Transverse colon (tissue), 4 donors: Measurements from ENCODE around the gene RACGAP1. TPM values are rescaled to one million over a fixed set of nuclear protein-coding genes. Genes with fewer than 3 reads are reported as not detected.

ENCODE experiments used
- DNase-seq: peaks from one replicate; pipeline ENCODE4 v3.0.0-alpha.2; 2019
- H3K27ac ChIP-seq, 4 donors: fragments of 200-600 bp; sonication (generic); 2 replicates each; pipeline ENCODE4 v1.5.1; 2016 to 2018; ENCODE audit warnings: inconsistent platforms in 4 of 4
- H3K27me3 ChIP-seq: fragments of 200-600 bp; sonication (generic); 2 replicates; pipeline ENCODE4 v1.5.1; 2017; ENCODE audit warnings: inconsistent platforms
- H3K36me3 ChIP-seq, 4 donors: fragments of 200-600 bp; sonication (generic); 2 replicates each; pipeline ENCODE4 v1.5.1; 2017 to 2019; ENCODE audit warnings: inconsistent platforms in 4 of 4
- H3K4me1 ChIP-seq, 4 donors: fragments of 200-600 bp; sonication (generic); 2 replicates each; pipeline ENCODE4 v1.5.1; 2017 to 2020; ENCODE audit warnings: inconsistent platforms in 4 of 4
- H3K4me3 ChIP-seq, 4 donors: fragments of 200-600 bp; sonication (generic); 1 replicate in 1 of 4; 2 replicates in 3 of 4; pipeline versions ENCODE4 v1.5.1 to v1.6.1; 2017 to 2019; ENCODE audit warnings: inconsistent platforms in 4 of 4
- H3K9me3 ChIP-seq, 2 donors: fragments of 200-600 bp; sonication (generic); 2 replicates each; pipeline ENCODE4 v1.5.1; 2017 to 2019; ENCODE audit warnings: inconsistent platforms in 2 of 2
- EP300 ChIP-seq: sonication (generic); formaldehyde crosslinking; IDR thresholded peaks from one replicate; pipeline ENCODE4 v1.6.1; 2017; ENCODE audit warnings: antibody characterized with exemption, low read depth
- POLR2A ChIP-seq: fragments of 450-650 bp; IDR thresholded peaks from one replicate; pipeline ENCODE4 v1.6.1; 2016; ENCODE audit warnings: antibody characterized with exemption, mild to moderate bottlenecking, moderate library complexity
- POLR2AphosphoS5 ChIP-seq, 3 donors: sonication (generic); formaldehyde crosslinking; IDR thresholded peaks; one replicate each; pipeline ENCODE4 v1.6.1; 2016; ENCODE audit warnings: antibody characterized with exemption in 3 of 3
- WGBS, 2 donors: methylation state at CpG; one replicate each; pipeline ENCODE4 v1.1.5; 2018; ENCODE audit warnings: low coverage in 1 of 2; 5-methylcytosine and 5-hydroxymethylcytosine counted together
- in situ Hi-C, 4 donors: fragments of 200-750 bp; cut with MboI; loops; one replicate each; pipeline versions ENCODE4 v1.15.0 to v1.15.1; 2017; ENCODE audit warnings: low sequenced_read_pairs in 3 of 4, low pct_ligation_motif_present in 1 of 4, low pct_unique_long_range_greater_than_20kb in 1 of 4
- intact Hi-C: fragments of 100-400 bp; cut with DNase I; formaldehyde crosslinking; loops from one replicate; pipeline ENCODE4 v1.15.1; 2023; ENCODE audit warnings: low total_unique reads
- total RNA-seq, 4 donors: library from RNA; depleted of rRNA; stranded (reverse); fragments of >200 nt; gene quantifications; one replicate each; pipeline ENCODE4 v1.1.0, GENCODE V29; 2016
- TF ChIP-seq, protein P1 (sequence below), 5 experiments: fragments of 200-600 bp in 3 of 5; fragments of 450-650 bp in 2 of 5; sonication (generic) in 3 of 5; IDR thresholded peaks; 1 replicate in 2 of 5; 2 replicates in 3 of 5; pipeline ENCODE4 v1.5.1; 2016 to 2017; ENCODE audit warnings: antibody characterized with exemption in 5 of 5, inconsistent platforms in 3 of 5, mild to moderate bottlenecking in 2 of 5, moderate library complexity in 1 of 5

Gene RACGAP1
- total RNA-seq, 4 donors from 2014 or later, result 5.0 to 13.4 (median 9.3) TPM

DNA sequence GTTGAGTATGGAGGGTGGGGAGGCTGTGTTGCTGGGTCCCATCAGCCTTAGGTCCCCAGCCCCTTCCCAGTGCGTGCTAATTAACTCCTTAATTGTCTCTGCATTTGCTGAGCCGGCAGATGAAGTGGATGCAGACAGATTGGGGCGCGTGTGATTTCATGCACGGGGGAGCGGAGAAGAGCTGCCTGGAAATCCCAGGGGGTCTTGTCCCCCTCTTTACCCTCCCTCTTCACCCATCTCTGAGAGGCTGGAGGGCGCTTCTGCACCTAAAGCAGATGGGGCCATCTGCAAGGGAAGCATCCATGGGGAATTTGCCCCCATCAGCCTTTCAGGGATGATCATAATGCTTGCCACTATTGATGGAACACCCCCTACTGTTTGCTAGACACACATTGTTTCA lies 27.7 kb upstream of the RACGAP1 start:
- TF ChIP-seq, protein P1, sequence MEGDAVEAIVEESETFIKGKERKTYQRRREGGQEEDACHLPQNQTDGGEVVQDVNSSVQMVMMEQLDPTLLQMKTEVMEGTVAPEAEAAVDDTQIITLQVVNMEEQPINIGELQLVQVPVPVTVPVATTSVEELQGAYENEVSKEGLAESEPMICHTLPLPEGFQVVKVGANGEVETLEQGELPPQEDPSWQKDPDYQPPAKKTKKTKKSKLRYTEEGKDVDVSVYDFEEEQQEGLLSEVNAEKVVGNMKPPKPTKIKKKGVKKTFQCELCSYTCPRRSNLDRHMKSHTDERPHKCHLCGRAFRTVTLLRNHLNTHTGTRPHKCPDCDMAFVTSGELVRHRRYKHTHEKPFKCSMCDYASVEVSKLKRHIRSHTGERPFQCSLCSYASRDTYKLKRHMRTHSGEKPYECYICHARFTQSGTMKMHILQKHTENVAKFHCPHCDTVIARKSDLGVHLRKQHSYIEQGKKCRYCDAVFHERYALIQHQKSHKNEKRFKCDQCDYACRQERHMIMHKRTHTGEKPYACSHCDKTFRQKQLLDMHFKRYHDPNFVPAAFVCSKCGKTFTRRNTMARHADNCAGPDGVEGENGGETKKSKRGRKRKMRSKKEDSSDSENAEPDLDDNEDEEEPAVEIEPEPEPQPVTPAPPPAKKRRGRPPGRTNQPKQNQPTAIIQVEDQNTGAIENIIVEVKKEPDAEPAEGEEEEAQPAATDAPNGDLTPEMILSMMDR (IDR thresholded peaks at IDR 0.05), result no peak
- TF ChIP-seq EP300, result no peak
- Histone ChIP-seq H3K27ac (no peak overlapping the region), H3K27me3 (peaks cover 34% of the 10 kb centered on the region), H3K4me3 (no peak overlapping the region), H3K9me3 (no peaks in the 10 kb centered on the region), H3K4me1 (peaks cover 5 to 30% (median 27%) of the 10 kb centered on the region in 4 donors), H3K36me3 (no peaks in the 10 kb centered on the region)
- no peak for DNase-seq
- WGBS, 2 donors, result 86 to 100% methylated on average over 1 to 7 of the region's 7 CpGs
- intact Hi-C loops, result no loop called here
- in situ Hi-C loops, result loop anchor here in 3 of 4 donors (5.0 to 25.0 kb wide), 3 partner anchors 78 to 191 kb away; partner anchors contain the start of gene AQP6 (in 2 of the 3)

DNA sequence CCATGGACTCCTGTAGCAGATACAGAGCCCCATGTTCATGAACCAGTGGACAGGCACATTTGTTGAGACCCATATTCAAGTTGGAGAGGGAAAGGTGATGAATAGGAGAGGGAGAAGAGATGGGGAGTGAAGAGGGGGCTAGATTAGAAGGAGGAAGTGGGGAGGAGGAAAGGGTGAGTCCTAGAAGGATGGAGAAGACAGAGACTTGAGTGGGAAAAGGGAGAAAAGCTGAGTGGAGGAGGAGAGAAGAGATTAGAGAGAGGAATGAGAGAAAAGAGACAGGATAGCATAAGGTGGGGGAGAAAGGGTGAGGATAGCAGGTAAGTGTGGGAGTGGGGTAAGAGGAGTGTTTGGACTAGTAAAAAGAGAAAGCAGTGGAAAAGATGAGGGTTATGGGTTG lies 27.2 kb upstream of the RACGAP1 start:
- intact Hi-C loops (no loop called here), in situ Hi-C loops (loop anchor here in 3 of 4 donors (5.0 to 25.0 kb wide), 3 partner anchors 78 to 190 kb away; partner anchors contain the start of gene AQP6 (in 2 of the 3))
- no peaks in the 10 kb centered on the region for H3K9me3 ChIP-seq
- H3K36me3 ChIP-seq, result no peaks in the 10 kb centered on the region
- peaks cover 5 to 27% (median 25%) of the 10 kb centered on the region in 4 donors for H3K4me1 ChIP-seq
- TF ChIP-seq, protein P1 (IDR thresholded peaks at IDR 0.05), result no peak
- TF ChIP-seq EP300 (no peak), POLR2A (no peak), POLR2AphosphoS5 (IDR thresholded peaks at IDR 0.05) (no peak)
- DNase-seq, result no peak
- H3K4me3 ChIP-seq, result no peak overlapping the region
- H3K27ac ChIP-seq, result no peak overlapping the region
- peaks cover 31% of the 10 kb centered on the region for H3K27me3 ChIP-seq

GRCh38 chr12:50051101-50051806 lies 26.0 kb upstream of the RACGAP1 start:
- intact Hi-C loops, result no loop called here
- no peaks in the 10 kb centered on the region for H3K36me3 ChIP-seq
- TF ChIP-seq, protein P1 (IDR thresholded peaks at IDR 0.05), result no peak
- no peak for TF ChIP-seq POLR2AphosphoS5 (IDR thresholded peaks at IDR 0.05)
- TF ChIP-seq EP300, result no peak
- no peak for TF ChIP-seq POLR2A
- WGBS, 2 donors, result 66 to 74% methylated on average over 2 to 14 of the region's 14 CpGs
- H3K27ac ChIP-seq, result no peak overlapping the region
- no peak overlapping the region for H3K4me3 ChIP-seq
- H3K27me3 ChIP-seq, result peaks cover 20% of the 10 kb centered on the region
- no peaks in the 10 kb centered on the region for H3K9me3 ChIP-seq
- H3K4me1 ChIP-seq, result peaks cover 5 to 16% (median 15%) of the 10 kb centered on the region in 4 donors
- DNase-seq, result no peak
- in situ Hi-C loops, result loop anchor here in 3 of 4 donors (5.0 to 25.0 kb wide), 3 partner anchors 76 to 189 kb away; partner anchors contain the start of gene AQP6 (in 2 of the 3)

GRCh38 chr12:50050410-50051098 lies 25.3 kb upstream of the RACGAP1 start:
- no peak for TF ChIP-seq POLR2A
- TF ChIP-seq, protein P1 (IDR thresholded peaks at IDR 0.05), result no peak
- no peak for TF ChIP-seq EP300
- no peak for TF ChIP-seq POLR2AphosphoS5 (IDR thresholded peaks at IDR 0.05)
- peak; percentile 57 for DNase-seq
- no peaks in the 10 kb centered on the region for H3K36me3 ChIP-seq
- intact Hi-C loops (no loop called here), in situ Hi-C loops (loop anchor here in 3 of 4 donors (5.0 to 25.0 kb wide), 3 partner anchors 76 to 188 kb away; partner anchors contain the start of gene AQP6 (in 2 of the 3))
- 13 to 70% methylated on average over 2 to 33 of the region's 37 CpGs for WGBS, 2 donors
- peak overlapping the region in 2 of 4 donors; percentile 11 to 27 for H3K4me3 ChIP-seq
- H3K27ac ChIP-seq, result peak overlapping the region in 1 of 4 donors; percentile 30
- H3K9me3 ChIP-seq, result no peaks in the 10 kb centered on the region
- peaks cover 18% of the 10 kb centered on the region for H3K27me3 ChIP-seq
- peaks cover 5 to 11% (median 9%) of the 10 kb centered on the region in 4 donors for H3K4me1 ChIP-seq
